ENCODE measurements around the gene DZIP1L. TPM values are rescaled to one million over a fixed set of nuclear protein-coding genes. Genes with fewer than 3 reads are reported as not detected.

The DZIP1L gene
- total RNA-seq, 2 experiments from 2014 or later: not detected

GRCh38 chr3:138082085-138082991, 33.1 kb downstream of the DZIP1L start:
- ATAC-seq: peak; percentile 76
- Mint-ChIP-seq H3K4me3 (peak overlapping the region; percentile 46), H3K27ac (peak overlapping the region; percentile 68), H3K36me3 (ENCODE audit: low read depth) (no peaks in the 10 kb centered on the region), H3K4me1 (ENCODE audit: low read depth) (peaks cover 38% of the 10 kb centered on the region), H3K27me3 (ENCODE audit: low read depth) (peaks cover 13% of the 10 kb centered on the region), H3K9me3 (ENCODE audit: insufficient read depth) (no peaks in the 10 kb centered on the region)
- POLR2A ChIA-PET: interaction anchor here (0.7 to 2.7 kb wide), 5 partner anchors 16 to 1330 kb away, joined by 3 to 10 read pairs (median 5); partner anchors contain the start of gene ARMC8
- peak; percentile 39 for DNase-seq
- CTCF ChIA-PET: interaction anchor here (0.7 to 1.8 kb wide), 8 partner anchors 11 to 92 kb away, joined by 3 to 18 read pairs (median 4); partner anchors contain the start of gene DZIP1L

GRCh38 chr3:138081371-138082084, 33.9 kb downstream of the DZIP1L start:
- DNase-seq (no peak), ATAC-seq (no peak)
- ChIA-PET POLR2A (interaction anchor here (0.9 to 2.7 kb wide), 3 partner anchors 15 to 1329 kb away, joined by 3 to 10 read pairs (median 4); partner anchors contain the start of gene ARMC8), CTCF (interaction anchor here (0.9 to 1.8 kb wide), 5 partner anchors 12 to 37 kb away, joined by 3 to 14 read pairs (median 3); partner anchors contain the start of gene DZIP1L)
- peaks cover 9% of the 10 kb centered on the region for H3K27me3 Mint-ChIP-seq (ENCODE audit: low read depth)
- no peak overlapping the region for H3K4me3 Mint-ChIP-seq
- no peaks in the 10 kb centered on the region for H3K9me3 Mint-ChIP-seq (ENCODE audit: insufficient read depth)
- peaks cover 38% of the 10 kb centered on the region for H3K4me1 Mint-ChIP-seq (ENCODE audit: low read depth)
- no peaks in the 10 kb centered on the region for H3K36me3 Mint-ChIP-seq (ENCODE audit: low read depth)
- H3K27ac Mint-ChIP-seq: peak overlapping the region; percentile 56

GRCh38 chr3:138079901-138080300, 35.5 kb downstream of the DZIP1L start:
- Mint-ChIP-seq H3K9me3 (ENCODE audit: insufficient read depth) (no peaks in the 10 kb centered on the region), H3K36me3 (ENCODE audit: low read depth) (no peaks in the 10 kb centered on the region), H3K27me3 (ENCODE audit: low read depth) (peaks cover 14% of the 10 kb centered on the region), H3K4me1 (ENCODE audit: low read depth) (peaks cover 38% of the 10 kb centered on the region), H3K4me3 (no peak overlapping the region), H3K27ac (no peak overlapping the region)
- ATAC-seq (no peak), DNase-seq (no peak)
- ChIA-PET CTCF (interaction anchor here (1.9 kb wide), 2 partner anchors 11 to 12 kb away, joined by 5 to 8 read pairs; no protein-coding TSS in a partner anchor), POLR2A (no interaction called here)

GRCh38 chr3:138078901-138079344, 36.5 kb downstream of the DZIP1L start:
- ATAC-seq (no peak), DNase-seq (no peak)
- H3K27me3 Mint-ChIP-seq (ENCODE audit: low read depth): peaks cover 20% of the 10 kb centered on the region
- no peak overlapping the region for H3K27ac Mint-ChIP-seq
- no peaks in the 10 kb centered on the region for H3K36me3 Mint-ChIP-seq (ENCODE audit: low read depth)
- no peak overlapping the region for H3K4me3 Mint-ChIP-seq
- ChIA-PET POLR2A (no interaction called here), CTCF (interaction anchor here (1.9 kb wide), 1 partner anchor 10 kb away, joined by 8 read pairs; no protein-coding TSS in a partner anchor)
- peaks cover 35% of the 10 kb centered on the region for H3K4me1 Mint-ChIP-seq (ENCODE audit: low read depth)
- no peaks in the 10 kb centered on the region for H3K9me3 Mint-ChIP-seq (ENCODE audit: insufficient read depth)

GRCh38 chr3:138078096-138078495, 37.3 kb downstream of the DZIP1L start:
- Mint-ChIP-seq H3K9me3 (ENCODE audit: insufficient read depth) (no peaks in the 10 kb centered on the region), H3K27me3 (ENCODE audit: low read depth) (peaks cover 27% of the 10 kb centered on the region), H3K4me3 (no peak overlapping the region), H3K27ac (no peak overlapping the region), H3K36me3 (ENCODE audit: low read depth) (no peaks in the 10 kb centered on the region), H3K4me1 (ENCODE audit: low read depth) (peaks cover 27% of the 10 kb centered on the region)
- ATAC-seq: no peak
- no peak for DNase-seq
- ChIA-PET POLR2A (no interaction called here), CTCF (no interaction called here)

- H3K27ac Mint-ChIP-seq: no peak overlapping the region
- H3K36me3 Mint-ChIP-seq (ENCODE audit: low read depth): no peaks in the 10 kb centered on the region
- peaks cover 33% of the 10 kb centered on the region for H3K27me3 Mint-ChIP-seq (ENCODE audit: low read depth)
- ATAC-seq (no peak), DNase-seq (no peak)
- ChIA-PET CTCF (interaction anchor here (1.3 to 1.9 kb wide), 3 partner anchors 24 to 47 kb away, joined by 4 to 10 read pairs (median 4); no protein-coding TSS in a partner anchor), POLR2A (no interaction called here)
- no peak overlapping the region for H3K4me3 Mint-ChIP-seq
- H3K4me1 Mint-ChIP-seq (ENCODE audit: low read depth): peaks cover 2% of the 10 kb centered on the region
- no peaks in the 10 kb centered on the region for H3K9me3 Mint-ChIP-seq (ENCODE audit: insufficient read depth)
Measured at GRCh38 chr3:138072796-138073195, 42.6 kb downstream of the DZIP1L start.

- no peaks in the 10 kb centered on the region for H3K36me3 Mint-ChIP-seq (ENCODE audit: low read depth)
- peaks cover 27% of the 10 kb centered on the region for H3K27me3 Mint-ChIP-seq (ENCODE audit: low read depth)
- H3K27ac Mint-ChIP-seq: no peak overlapping the region
- H3K4me3 Mint-ChIP-seq: no peak overlapping the region
- no peak for ATAC-seq
- ChIA-PET POLR2A (interaction anchor here (1.5 kb wide), 1 partner anchor 104 kb away, joined by 3 read pairs; no protein-coding TSS in a partner anchor), CTCF (interaction anchor here (0.9 to 2.9 kb wide), 8 partner anchors 10 to 49 kb away, joined by 3 to 64 read pairs (median 5); partner anchors contain the start of gene DZIP1L)
- H3K9me3 Mint-ChIP-seq (ENCODE audit: insufficient read depth): no peaks in the 10 kb centered on the region
- DNase-seq: no peak
- peaks cover 17% of the 10 kb centered on the region for H3K4me1 Mint-ChIP-seq (ENCODE audit: low read depth)
Measured at GRCh38 chr3:138070006-138070405, 45.4 kb downstream of the DZIP1L start.

- Mint-ChIP-seq H3K27ac (no peak overlapping the region), H3K36me3 (ENCODE audit: low read depth) (no peaks in the 10 kb centered on the region), H3K27me3 (ENCODE audit: low read depth) (peaks cover 18% of the 10 kb centered on the region), H3K4me3 (no peak overlapping the region), H3K9me3 (ENCODE audit: insufficient read depth) (no peaks in the 10 kb centered on the region), H3K4me1 (ENCODE audit: low read depth) (peaks cover 17% of the 10 kb centered on the region)
- POLR2A ChIA-PET: interaction anchor here (1.5 kb wide), 1 partner anchor 105 kb away, joined by 3 read pairs; no protein-coding TSS in a partner anchor
- ATAC-seq: peak; percentile 86
- CTCF ChIA-PET: interaction anchor here (0.6 to 2.9 kb wide), 12 partner anchors 9 to 855 kb away, joined by 3 to 64 read pairs (median 4); partner anchors contain the start of gene DZIP1L
- peak; percentile 82 for DNase-seq
Measured at GRCh38 chr3:138068579-138069174, 46.7 kb downstream of the DZIP1L start.

GRCh38 chr3:138068046-138068445, 47.4 kb downstream of the DZIP1L start:
- peaks cover 13% of the 10 kb centered on the region for H3K27me3 Mint-ChIP-seq (ENCODE audit: low read depth)

GRCh38 chr3:138066972-138067371, 48.4 kb downstream of the DZIP1L start:
- DNase-seq (peak; percentile 2), ATAC-seq (no peak)
- no peaks in the 10 kb centered on the region for H3K36me3 Mint-ChIP-seq (ENCODE audit: low read depth)
- ChIA-PET POLR2A (interaction anchor here (1.5 kb wide), 1 partner anchor 15 kb away, joined by 10 read pairs; no protein-coding TSS in a partner anchor), CTCF (interaction anchor here (0.8 to 5.4 kb wide), 7 partner anchors 13 to 61 kb away, joined by 3 to 60 read pairs (median 4); partner anchors contain the start of gene DZIP1L)
- no peak overlapping the region for H3K4me3 Mint-ChIP-seq
- no peaks in the 10 kb centered on the region for H3K9me3 Mint-ChIP-seq (ENCODE audit: insufficient read depth)
- H3K27ac Mint-ChIP-seq: no peak overlapping the region
- peaks cover 17% of the 10 kb centered on the region for H3K4me1 Mint-ChIP-seq (ENCODE audit: low read depth)
- peaks cover 13% of the 10 kb centered on the region for H3K27me3 Mint-ChIP-seq (ENCODE audit: low read depth)

More at GRCh38 chr3:138068046-138068445, 47.4 kb downstream of the DZIP1L start:
- Mint-ChIP-seq H3K27ac (no peak overlapping the region), H3K4me3 (no peak overlapping the region), H3K36me3 (ENCODE audit: low read depth) (no peaks in the 10 kb centered on the region), H3K9me3 (ENCODE audit: insufficient read depth) (no peaks in the 10 kb centered on the region), H3K4me1 (ENCODE audit: low read depth) (peaks cover 17% of the 10 kb centered on the region)
- ChIA-PET POLR2A (no interaction called here), CTCF (interaction anchor here (1.3 to 5.4 kb wide), 4 partner anchors 12 to 60 kb away, joined by 3 to 60 read pairs (median 8); no protein-coding TSS in a partner anchor)
- ATAC-seq (no peak), DNase-seq (peak; percentile 13)

- POLR2A ChIA-PET: interaction anchor here (1.0 to 1.5 kb wide), 2 partner anchors 16 to 121 kb away, joined by 3 to 10 read pairs; partner anchors contain the start of gene ARMC8
- H3K27ac Mint-ChIP-seq: no peak overlapping the region
- no peaks in the 10 kb centered on the region for H3K36me3 Mint-ChIP-seq (ENCODE audit: low read depth)
- no peaks in the 10 kb centered on the region for H3K9me3 Mint-ChIP-seq (ENCODE audit: insufficient read depth)
- ATAC-seq: peak; percentile 61
- DNase-seq: peak; percentile 29
- peaks cover 15% of the 10 kb centered on the region for H3K27me3 Mint-ChIP-seq (ENCODE audit: low read depth)
- peaks cover 17% of the 10 kb centered on the region for H3K4me1 Mint-ChIP-seq (ENCODE audit: low read depth)
- CTCF ChIA-PET: interaction anchor here (1.2 to 5.4 kb wide), 5 partner anchors 16 to 351 kb away, joined by 3 to 60 read pairs (median 4); no protein-coding TSS in a partner anchor
- no peak overlapping the region for H3K4me3 Mint-ChIP-seq
Measured at GRCh38 chr3:138066383-138066782, 49.0 kb downstream of the DZIP1L start.

Data from activated CD8-positive, alpha-beta T cell treated with anti-CD3 and anti-CD28 coated beads, Interleukin-2, amount 10 ng/mL, durations not matched to agents 7 days and 5 days (primary cell).